ENCODE measurements around the gene ASAP2. TPM values are rescaled to one million over a fixed set of nuclear protein-coding genes. Genes with fewer than 3 reads are reported as not detected.

ASAP2 gene
- total and polyA plus RNA-seq, 9 of the 15 experiments (the other 6 are each of a cell fraction or from before 2014, with no cell fraction given), result 0.06 to 4.3 (median 3.1) TPM

DNA sequence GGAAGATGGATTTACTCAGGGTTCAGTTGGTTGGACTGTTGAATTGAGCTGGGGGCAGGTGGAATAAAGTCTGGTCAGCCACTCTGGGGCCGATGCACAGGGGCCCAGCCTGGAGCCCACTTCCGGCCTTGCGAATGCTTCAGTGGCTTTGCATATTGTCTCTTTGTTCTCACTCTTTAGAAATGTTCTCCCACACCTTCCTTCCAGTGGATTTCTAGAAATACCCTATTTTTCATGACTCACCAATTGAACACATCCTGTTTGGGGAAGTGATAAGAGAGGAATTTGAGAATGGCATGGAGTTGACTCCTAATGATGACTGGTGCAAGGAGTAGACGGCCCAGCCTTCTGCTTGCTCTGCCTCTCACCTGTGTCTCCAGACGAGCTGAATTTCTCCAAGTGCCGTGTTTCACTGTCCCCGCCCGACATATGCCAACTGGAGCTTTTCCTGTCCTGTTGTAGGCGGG is 28.1 kb downstream of the ASAP2 start (continued):
- TF ChIP-seq, protein P1, sequence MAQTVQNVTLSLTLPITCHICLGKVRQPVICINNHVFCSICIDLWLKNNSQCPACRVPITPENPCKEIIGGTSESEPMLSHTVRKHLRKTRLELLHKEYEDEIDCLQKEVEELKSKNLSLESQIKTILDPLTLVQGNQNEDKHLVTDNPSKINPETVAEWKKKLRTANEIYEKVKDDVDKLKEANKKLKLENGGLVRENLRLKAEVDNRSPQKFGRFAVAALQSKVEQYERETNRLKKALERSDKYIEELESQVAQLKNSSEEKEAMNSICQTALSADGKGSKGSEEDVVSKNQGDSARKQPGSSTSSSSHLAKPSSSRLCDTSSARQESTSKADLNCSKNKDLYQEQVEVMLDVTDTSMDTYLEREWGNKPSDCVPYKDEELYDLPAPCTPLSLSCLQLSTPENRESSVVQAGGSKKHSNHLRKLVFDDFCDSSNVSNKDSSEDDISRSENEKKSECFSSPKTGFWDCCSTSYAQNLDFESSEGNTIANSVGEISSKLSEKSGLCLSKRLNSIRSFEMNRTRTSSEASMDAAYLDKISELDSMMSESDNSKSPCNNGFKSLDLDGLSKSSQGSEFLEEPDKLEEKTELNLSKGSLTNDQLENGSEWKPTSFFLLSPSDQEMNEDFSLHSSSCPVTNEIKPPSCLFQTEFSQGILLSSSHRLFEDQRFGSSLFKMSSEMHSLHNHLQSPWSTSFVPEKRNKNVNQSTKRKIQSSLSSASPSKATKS (CRISPR knock-in tag; IDR thresholded peaks at IDR 0.05), result no peak
- TF ChIP-seq TAF1 (IDR thresholded peaks at IDR 0.05; ENCODE audit: control insufficient read depth, extremely low read depth, insufficient read depth, low read length, severe bottlenecking), result no peak
- TF ChIP-seq HNRNPUL1 (IDR thresholded peaks at IDR 0.05; ENCODE audit: low read length), result no peak
- peak; percentile 64; the same call in 1 of the 2 replicates for TF ChIP-seq EP300 (IDR thresholded peaks at IDR 0.05; ENCODE audit: low read length)
- TF ChIP-seq EHMT2 (IDR thresholded peaks at IDR 0.05), result peak; percentile 41
- TF ChIP-seq GABPA (tag; conservative IDR thresholded peaks at IDR 0.05; ENCODE audit: low read depth), result peak; percentile 51
- no peak for TF ChIP-seq KDM4B (IDR thresholded peaks at IDR 0.05; ENCODE audit: borderline replicate concordance in 2 of 2, low read depth in 1 of 2)
- TF ChIP-seq ZNF717 (CRISPR knock-in tag; IDR thresholded peaks at IDR 0.05), result no peak
- peak; percentile 38; the same call in 1 of the 2 replicates for TF ChIP-seq SMAD4 (CRISPR knock-in tag; conservative IDR thresholded peaks at IDR 0.05)
- TF ChIP-seq TAF15 (IDR thresholded peaks at IDR 0.05; ENCODE audit: low read depth, low read length), result no peak
- TF ChIP-seq NFATC3 (IDR thresholded peaks at IDR 0.05), result no peak
- no peak for TF ChIP-seq IRF2 (CRISPR knock-in tag; IDR thresholded peaks at IDR 0.05)
- TF ChIP-seq, protein P2, sequence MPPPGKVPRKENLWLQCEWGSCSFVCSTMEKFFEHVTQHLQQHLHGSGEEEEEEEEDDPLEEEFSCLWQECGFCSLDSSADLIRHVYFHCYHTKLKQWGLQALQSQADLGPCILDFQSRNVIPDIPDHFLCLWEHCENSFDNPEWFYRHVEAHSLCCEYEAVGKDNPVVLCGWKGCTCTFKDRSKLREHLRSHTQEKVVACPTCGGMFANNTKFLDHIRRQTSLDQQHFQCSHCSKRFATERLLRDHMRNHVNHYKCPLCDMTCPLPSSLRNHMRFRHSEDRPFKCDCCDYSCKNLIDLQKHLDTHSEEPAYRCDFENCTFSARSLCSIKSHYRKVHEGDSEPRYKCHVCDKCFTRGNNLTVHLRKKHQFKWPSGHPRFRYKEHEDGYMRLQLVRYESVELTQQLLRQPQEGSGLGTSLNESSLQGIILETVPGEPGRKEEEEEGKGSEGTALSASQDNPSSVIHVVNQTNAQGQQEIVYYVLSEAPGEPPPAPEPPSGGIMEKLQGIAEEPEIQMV (tag; conservative IDR thresholded peaks at IDR 0.05; ENCODE audit: low read depth), result no peak
- TF ChIP-seq MYNN (IDR thresholded peaks at IDR 0.05), result no peak
- no peak for TF ChIP-seq MYNN (CRISPR knock-in tag; IDR thresholded peaks at IDR 0.05)
- TF ChIP-seq, protein P3, sequence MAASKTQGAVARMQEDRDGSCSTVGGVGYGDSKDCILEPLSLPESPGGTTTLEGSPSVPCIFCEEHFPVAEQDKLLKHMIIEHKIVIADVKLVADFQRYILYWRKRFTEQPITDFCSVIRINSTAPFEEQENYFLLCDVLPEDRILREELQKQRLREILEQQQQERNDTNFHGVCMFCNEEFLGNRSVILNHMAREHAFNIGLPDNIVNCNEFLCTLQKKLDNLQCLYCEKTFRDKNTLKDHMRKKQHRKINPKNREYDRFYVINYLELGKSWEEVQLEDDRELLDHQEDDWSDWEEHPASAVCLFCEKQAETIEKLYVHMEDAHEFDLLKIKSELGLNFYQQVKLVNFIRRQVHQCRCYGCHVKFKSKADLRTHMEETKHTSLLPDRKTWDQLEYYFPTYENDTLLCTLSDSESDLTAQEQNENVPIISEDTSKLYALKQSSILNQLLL (CRISPR knock-in tag; IDR thresholded peaks at IDR 0.05; ENCODE audit: borderline replicate concordance), result no peak
- peak; percentile 86 for TF ChIP-seq SMARCE1 (IDR thresholded peaks at IDR 0.05)
- TF ChIP-seq, protein P4, sequence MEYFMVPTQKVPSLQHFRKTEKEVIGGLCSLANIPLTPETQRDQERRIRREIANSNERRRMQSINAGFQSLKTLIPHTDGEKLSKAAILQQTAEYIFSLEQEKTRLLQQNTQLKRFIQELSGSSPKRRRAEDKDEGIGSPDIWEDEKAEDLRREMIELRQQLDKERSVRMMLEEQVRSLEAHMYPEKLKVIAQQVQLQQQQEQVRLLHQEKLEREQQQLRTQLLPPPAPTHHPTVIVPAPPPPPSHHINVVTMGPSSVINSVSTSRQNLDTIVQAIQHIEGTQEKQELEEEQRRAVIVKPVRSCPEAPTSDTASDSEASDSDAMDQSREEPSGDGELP (CRISPR knock-in tag; IDR thresholded peaks at IDR 0.05; ENCODE audit: borderline replicate concordance), result no peak; the same call in 1 of the 2 replicates
- TF ChIP-seq, protein P5, sequence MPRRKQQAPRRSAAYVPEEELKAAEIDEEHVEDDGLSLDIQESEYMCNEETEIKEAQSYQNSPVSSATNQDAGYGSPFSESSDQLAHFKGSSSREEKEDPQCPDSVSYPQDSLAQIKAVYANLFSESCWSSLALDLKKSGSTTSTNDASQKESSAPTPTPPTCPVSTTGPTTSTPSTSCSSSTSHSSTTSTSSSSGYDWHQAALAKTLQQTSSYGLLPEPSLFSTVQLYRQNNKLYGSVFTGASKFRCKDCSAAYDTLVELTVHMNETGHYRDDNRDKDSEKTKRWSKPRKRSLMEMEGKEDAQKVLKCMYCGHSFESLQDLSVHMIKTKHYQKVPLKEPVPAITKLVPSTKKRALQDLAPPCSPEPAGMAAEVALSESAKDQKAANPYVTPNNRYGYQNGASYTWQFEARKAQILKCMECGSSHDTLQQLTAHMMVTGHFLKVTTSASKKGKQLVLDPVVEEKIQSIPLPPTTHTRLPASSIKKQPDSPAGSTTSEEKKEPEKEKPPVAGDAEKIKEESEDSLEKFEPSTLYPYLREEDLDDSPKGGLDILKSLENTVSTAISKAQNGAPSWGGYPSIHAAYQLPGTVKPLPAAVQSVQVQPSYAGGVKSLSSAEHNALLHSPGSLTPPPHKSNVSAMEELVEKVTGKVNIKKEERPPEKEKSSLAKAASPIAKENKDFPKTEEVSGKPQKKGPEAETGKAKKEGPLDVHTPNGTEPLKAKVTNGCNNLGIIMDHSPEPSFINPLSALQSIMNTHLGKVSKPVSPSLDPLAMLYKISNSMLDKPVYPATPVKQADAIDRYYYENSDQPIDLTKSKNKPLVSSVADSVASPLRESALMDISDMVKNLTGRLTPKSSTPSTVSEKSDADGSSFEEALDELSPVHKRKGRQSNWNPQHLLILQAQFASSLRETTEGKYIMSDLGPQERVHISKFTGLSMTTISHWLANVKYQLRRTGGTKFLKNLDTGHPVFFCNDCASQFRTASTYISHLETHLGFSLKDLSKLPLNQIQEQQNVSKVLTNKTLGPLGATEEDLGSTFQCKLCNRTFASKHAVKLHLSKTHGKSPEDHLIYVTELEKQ (CRISPR knock-in tag; IDR thresholded peaks at IDR 0.05), result no peak
- TF ChIP-seq ZNF444 (CRISPR knock-in tag; IDR thresholded peaks at IDR 0.05), result no peak
